ENCODE data around the gene KCTD3. TPM values are rescaled to one million over a fixed set of nuclear protein-coding genes. Genes with fewer than 3 reads are reported as not detected.
A peak's percentile ranks its signal among the peaks of the same experiment; 100 is the strongest.

The KCTD3 gene
- polyA plus RNA-seq, 10 donors = 34.3 to 57.2 (median 44.5) TPM

- DNase-seq = no peak
These were observed 83.5 kb downstream of the KCTD3 start for GRCh38 chr1:215650446-215651149.

- DNase-seq = no peak
These were observed 84.8 kb downstream of the KCTD3 start for GRCh38 chr1:215651867-215652266.

- DNase-seq = no peak
These were observed 85.3 kb downstream of the KCTD3 start for GRCh38 chr1:215652371-215652770.

DNA sequence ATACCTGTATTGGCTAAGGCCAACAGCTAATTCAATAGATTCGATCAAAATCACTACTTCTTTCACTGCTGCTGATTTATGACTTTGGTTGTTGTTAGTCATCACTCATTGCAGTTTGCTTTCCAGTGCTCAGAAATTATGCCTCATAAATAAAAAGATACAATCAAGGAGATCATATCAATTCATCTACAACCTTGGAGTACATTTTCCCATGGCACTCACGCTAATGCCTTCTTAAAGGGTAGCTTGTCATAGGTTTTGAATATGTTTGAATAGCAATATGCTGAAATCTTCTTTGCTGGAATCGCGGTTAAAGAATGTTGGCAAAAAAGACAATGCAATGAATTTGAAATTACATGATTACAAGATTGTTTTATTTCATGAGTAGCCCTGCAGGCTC, 89.9 kb downstream of the KCTD3 start:
- DNase-seq = no peak

DNA sequence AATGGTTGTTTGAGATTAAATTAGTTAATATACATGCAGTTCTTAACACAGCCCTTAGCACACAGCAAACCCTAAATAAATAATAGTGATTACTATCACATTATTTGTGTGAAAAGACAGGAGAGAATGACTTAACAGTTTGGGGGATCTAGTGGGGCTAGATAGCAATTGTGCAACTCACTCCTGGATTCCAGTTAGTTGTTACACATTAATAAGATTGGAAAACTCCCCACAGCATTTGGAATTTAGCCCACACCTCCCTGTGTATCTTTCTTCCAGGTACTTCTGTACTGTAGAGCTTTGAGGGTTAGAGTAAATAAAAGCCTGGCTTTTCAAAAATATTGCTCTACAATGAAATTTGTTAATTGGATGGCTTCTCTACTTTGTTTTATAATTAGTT, 93.2 kb downstream of the KCTD3 start:
- no peak for DNase-seq

- DNase-seq = no peak
These were observed 93.9 kb downstream of the KCTD3 start for GRCh38 chr1:215661033-215661432.

GRCh38 chr1:215665215-215665614, 98.1 kb downstream of the KCTD3 start:
- peak in 1 of 3 donors; percentile 27 for DNase-seq

DNA sequence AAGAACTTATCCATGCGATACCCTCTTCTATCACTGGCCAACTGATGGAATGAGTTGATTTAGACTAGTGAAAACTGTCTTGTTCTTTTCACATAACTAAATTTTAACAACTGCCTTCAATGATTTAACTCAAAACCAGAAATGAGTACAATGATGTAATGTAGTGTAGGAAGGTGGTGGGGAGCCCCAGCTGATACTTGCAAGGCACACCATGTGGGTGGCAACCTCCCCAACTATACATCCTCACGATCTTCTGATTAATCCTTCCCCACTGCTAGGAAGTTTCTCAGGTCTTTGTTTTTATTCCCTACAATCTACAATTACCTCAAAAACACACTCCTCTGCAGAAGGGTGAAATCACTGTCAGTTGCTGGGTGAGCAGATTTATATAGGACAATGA, 100.7 kb downstream of the KCTD3 start:
- DNase-seq = no peak

GRCh38 chr1:215669806-215670491, 102.8 kb downstream of the KCTD3 start:
- DNase-seq = no peak
